Endothelial cell of umbilical vein (primary cell): ENCODE results near the gene SLC35A4. TPM values are rescaled to one million over a fixed set of nuclear protein-coding genes. Genes with fewer than 3 reads are reported as not detected.
A peak's percentile ranks its signal among the peaks of the same experiment; 100 is the strongest.

Source experiments
- BruUV-seq: library from RNA; stranded (reverse); fragments of 400-500 nt; replicated peaks from 2 replicates; lab custom pipeline; 2021; lab: Mats Ljungman, UMichigan
- CTCF ChIA-PET: fragments of 300-600, 350-600 bp; sonication (Branson Sonifier 250); formaldehyde crosslinking; loops from one replicate; lab custom pipeline; 2021; ENCODE audit warnings: antibody characterized with exemption, inconsistent platforms; lab: Charles Lee
- POLR2A ChIA-PET: fragments of 300-600, 350-600 bp; sonication (Branson Sonifier 250); formaldehyde crosslinking; loops from one replicate; lab custom pipeline; 2021; ENCODE audit warnings: antibody characterized with exemption, inconsistent platforms; lab: Charles Lee
- DNase-seq: peaks from one replicate; pipeline ENCODE4 v3.0.0-alpha.2; 2011; ENCODE audit warnings: low read depth, low spot score
- FAIRE-seq: peaks from 2 replicates; lab custom pipeline; 2011; peaks lifted over from hg19 to GRCh38; lab: Jason Lieb, UNC
- H2AFZ ChIP-seq: 2 replicates; pipeline ENCODE4 v1.6.0; 2012; ENCODE audit warnings: low read depth, low read length, control low read depth, inconsistent platforms
- H3K27ac ChIP-seq: 2 replicates; pipeline ENCODE4 v1.5.1; 2011; ENCODE audit warnings: low read depth, mild to moderate bottlenecking, control low read depth, low read length, moderate library complexity; ENCODE audit not compliant: insufficient read depth
- H3K27me3 ChIP-seq, 2 experiments: 2 replicates each; pipeline versions ENCODE4 v1.6.0 to v1.6.1; 2011; ENCODE audit warnings: low read length in 2 of 2, mixed read lengths in 1 of 2; ENCODE audit not compliant: control insufficient read depth in 2 of 2, insufficient read depth in 2 of 2
- H3K36me3 ChIP-seq, 2 experiments: 2 replicates in 1 of 2; 3 replicates in 1 of 2; pipeline ENCODE4 v1.5.1; 2011; ENCODE audit warnings: low read length in 2 of 2, mild to moderate bottlenecking in 1 of 2, moderate library complexity in 1 of 2; ENCODE audit not compliant: control insufficient read depth in 2 of 2, insufficient read depth in 2 of 2; ENCODE audit errors: extremely low read depth in 1 of 2
- H3K4me1 ChIP-seq: 3 replicates; pipeline ENCODE4 v1.5.1; 2011; ENCODE audit warnings: mild to moderate bottlenecking, low read length; ENCODE audit not compliant: control insufficient read depth, insufficient read depth; ENCODE audit errors: extremely low read depth
- H3K4me2 ChIP-seq: 2 replicates; pipeline ENCODE4 v1.6.1; 2011; ENCODE audit warnings: low read length, control low read depth, mixed read lengths; ENCODE audit not compliant: insufficient read depth
- H3K4me3 ChIP-seq, 3 experiments: fragments of 200-600 bp in 1 of 3; sonication (generic), shearing (Covaris generic) in 1 of 3; replicated peaks in 1 of 3; 2 replicates each; pipeline ENCODE4 v1.5.1; 2011 to 2016; ENCODE audit warnings: control low read depth in 3 of 3, low read length in 3 of 3, mild to moderate bottlenecking in 2 of 3, inconsistent platforms in 1 of 3, low read depth in 1 of 3, moderate library complexity in 1 of 3; ENCODE audit not compliant: insufficient read depth in 1 of 3
- H3K79me2 ChIP-seq: 2 replicates; pipeline ENCODE4 v1.6.0; 2012; ENCODE audit warnings: low read length, inconsistent platforms; ENCODE audit not compliant: control insufficient read depth, insufficient read depth
- H3K9ac ChIP-seq: replicated peaks from 2 replicates; pipeline ENCODE3; 2011; ENCODE audit warnings: low read length, control low read depth; ENCODE audit not compliant: insufficient read depth; ENCODE audit errors: extremely low read depth
- H3K9me1 ChIP-seq: replicated peaks from 3 replicates; pipeline ENCODE4 v1.6.0; 2011; ENCODE audit warnings: mild to moderate bottlenecking, low read length; ENCODE audit not compliant: control insufficient read depth, insufficient read depth; ENCODE audit errors: extremely low read depth
- H3K9me3 ChIP-seq: replicated peaks from 2 replicates; pipeline ENCODE4 v1.5.1; 2012; ENCODE audit warnings: low read length, inconsistent platforms; ENCODE audit not compliant: control insufficient read depth, insufficient read depth
- H4K20me1 ChIP-seq: replicated peaks from 2 replicates; pipeline ENCODE3; 2011; ENCODE audit warnings: mild to moderate bottlenecking, low read length; ENCODE audit not compliant: control insufficient read depth, insufficient read depth; ENCODE audit errors: extremely low read depth
- FOS ChIP-seq: IDR thresholded peaks from 2 replicates; pipeline ENCODE4 v1.6.1; 2011; ENCODE audit warnings: mild to moderate bottlenecking, low read length, moderate library complexity, borderline replicate concordance; ENCODE audit not compliant: insufficient read depth
- JUN ChIP-seq: IDR thresholded peaks from 2 replicates; pipeline ENCODE4 v1.6.1; 2011; ENCODE audit warnings: borderline replicate concordance, low read depth; ENCODE audit not compliant: insufficient read length, insufficient read depth
- POLR2AphosphoS5 ChIP-seq: IDR thresholded peaks from 2 replicates; pipeline ENCODE4 v1.6.1; 2012; ENCODE audit warnings: low read depth, mild to moderate bottlenecking, control low read depth, low read length, moderate library complexity; ENCODE audit not compliant: insufficient read depth
- dilution Hi-C: fragments of 300-500 bp; cut with MboI; formaldehyde crosslinking; loops from one replicate; pipeline ENCODE4 v1.15.0; 2019; ENCODE audit warnings: low sequenced_read_pairs; ENCODE audit not compliant: extremely low pct_ligation_motif_present
- intact Hi-C: fragments of 100-400 bp; cut with micrococcal nuclease; formaldehyde crosslinking; loops from one replicate; pipeline ENCODE4 v1.10.0; 2022
- polyA plus RNA-seq, 4 experiments: library from polyadenylated mRNA; depleted of rRNA in 3 of 4; stranded (reverse) in 3 of 4; unstranded in 1 of 4; fragments of >200 nt; gene quantifications; 2 replicates each; pipeline versions ENCODE4 v1.2.1 to v1.2.3, GENCODE V29; 2011 to 2012; ENCODE audit warnings: missing spikeins in 1 of 4
- total RNA-seq: library from RNA; stranded (reverse); gene quantifications from 2 replicates; pipeline ENCODE4 v1.2.3, GENCODE V29; 2021

Gene SLC35A4
- total and polyA plus RNA-seq, 2 donors (not counting 3 experiments of a cell fraction or from before 2014, with no cell fraction given) = 65.6 to 118 TPM

GRCh38 chr5:140545606-140546005 lies 19.0 kb upstream of the SLC35A4 start:
- no peaks in the 10 kb centered on the region for H3K9me1 ChIP-seq
- H3K36me3 ChIP-seq = peaks cover 10 to 12% of the 10 kb centered on the region in 2 experiments
- no peak for TF ChIP-seq FOS
- no peak overlapping the region for H3K27ac ChIP-seq
- CTCF ChIA-PET = interaction anchor here (0.9 to 2.9 kb wide), 2 partner anchors 13 to 172 kb away, joined by 3 to 18 read pairs; partner anchors contain the start of gene SRA1
- BruUV-seq = no TSS peak
- H3K27me3 ChIP-seq = no peaks in the 10 kb centered on the region
- peaks cover 24% of the 10 kb centered on the region for H3K4me1 ChIP-seq
- intact Hi-C loops = loop anchor here (2.0 kb wide), 2 partner anchors 173 to 305 kb away; no protein-coding TSS in a partner anchor
- POLR2A ChIA-PET = no interaction called here
- H2AFZ ChIP-seq = no peak overlapping the region
- no peak overlapping the region for H3K4me3 ChIP-seq
- H3K9ac ChIP-seq = no peak overlapping the region
- no peaks in the 10 kb centered on the region for H4K20me1 ChIP-seq
- DNase-seq (no peak), FAIRE-seq (no peak)
- no peak overlapping the region for H3K4me2 ChIP-seq
- H3K79me2 ChIP-seq = no peaks in the 10 kb centered on the region
- no peaks in the 10 kb centered on the region for H3K9me3 ChIP-seq
- dilution Hi-C loops = no loop called here

- H2AFZ ChIP-seq = no peak overlapping the region
- H3K36me3 ChIP-seq = peaks cover 13 to 15% of the 10 kb centered on the region in 2 experiments
- H3K4me3 ChIP-seq = no peak overlapping the region
- DNase-seq = no peak
- no peaks in the 10 kb centered on the region for H3K79me2 ChIP-seq
- intact Hi-C loops = loop anchor here (1.0 to 2.0 kb wide), 6 partner anchors 10 to 306 kb away; partner anchors contain the start of genes ANKHD1, SRA1 and TMCO6
- H3K9ac ChIP-seq = no peak overlapping the region
- ChIA-PET POLR2A (interaction anchor here (0.7 to 2.6 kb wide), 7 partner anchors 10 to 298 kb away, joined by 3 to 14 read pairs (median 4); partner anchors contain the start of genes ANKHD1, IK, NDUFA2 and SRA1), CTCF (interaction anchor here (1.0 to 3.9 kb wide), 20 partner anchors 10 to 174 kb away, joined by 3 to 50 read pairs (median 8); partner anchors contain the start of genes APBB3, CD14, HARS1 and IK)
- no TSS peak for BruUV-seq
- FAIRE-seq = no peak
- H3K4me2 ChIP-seq = peak overlapping the region; percentile 7
- H3K27ac ChIP-seq = no peak overlapping the region
- H4K20me1 ChIP-seq = no peaks in the 10 kb centered on the region
- no peaks in the 10 kb centered on the region for H3K9me3 ChIP-seq
- H3K9me1 ChIP-seq = no peaks in the 10 kb centered on the region
- no peaks in the 10 kb centered on the region for H3K27me3 ChIP-seq
- TF ChIP-seq JUN = no peak
- peak; percentile 5 for TF ChIP-seq POLR2AphosphoS5
- dilution Hi-C loops = no loop called here
- peaks cover 24% of the 10 kb centered on the region for H3K4me1 ChIP-seq
Measured at GRCh38 chr5:140546851-140547507, 17.6 kb upstream of the SLC35A4 start.
